OCI-LY1 (cell line): Measurements from ENCODE around the gene ARHGEF4.

ENCODE experiments used
- H2AFZ ChIP-seq: fragments of 200-600 bp; sonication (generic), shearing (Covaris generic); 2 replicates; pipeline ENCODE4 v1.6.0; 2014; ENCODE audit warnings: antibody characterized with exemption, mild to moderate bottlenecking, low read length
- H3F3A ChIP-seq: fragments of 200-600 bp; sonication (generic), shearing (Covaris generic); 2 replicates; pipeline ENCODE4 v1.6.0; 2014; ENCODE audit warnings: mild to moderate bottlenecking, antibody characterized with exemption, low read length, moderate library complexity; ENCODE audit not compliant: insufficient read depth
- H3K27ac ChIP-seq: fragments of 200-600 bp; sonication (generic); 2 replicates; pipeline ENCODE4 v1.5.1; 2014; ENCODE audit warnings: low read length, mixed run types, mild to moderate bottlenecking, low read depth; ENCODE audit not compliant: poor library complexity, severe bottlenecking
- H3K27me3 ChIP-seq: fragments of 200-600 bp; sonication (generic); 2 replicates; pipeline ENCODE4 v1.6.0; 2014; ENCODE audit warnings: antibody characterized with exemption, mild to moderate bottlenecking, low read length, moderate library complexity; ENCODE audit not compliant: insufficient read depth
- H3K36me3 ChIP-seq: fragments of 200-600 bp; sonication (generic); 2 replicates; pipeline ENCODE4 v1.6.1; 2014; ENCODE audit warnings: mild to moderate bottlenecking, antibody characterized with exemption, low read length, moderate library complexity, mixed read lengths; ENCODE audit not compliant: insufficient read depth
- H3K4me1 ChIP-seq: fragments of 200-600 bp; sonication (generic); 2 replicates; pipeline ENCODE4 v1.5.1; 2014; ENCODE audit warnings: mild to moderate bottlenecking, low read length, moderate library complexity; ENCODE audit not compliant: insufficient read depth, severe bottlenecking
- H3K4me2 ChIP-seq: fragments of 200-600 bp; sonication (generic), shearing (Covaris generic); 2 replicates; pipeline ENCODE4 v1.6.1; 2014; ENCODE audit warnings: low read length
- H3K4me3 ChIP-seq: fragments of 200-600 bp; sonication (generic); 2 replicates; pipeline ENCODE4 v1.5.1; 2014; ENCODE audit warnings: low read length, low read depth, mild to moderate bottlenecking, mixed read lengths; ENCODE audit not compliant: poor library complexity, severe bottlenecking
- H3K79me2 ChIP-seq: fragments of 200-600 bp; shearing (Covaris generic); 2 replicates; pipeline ENCODE4 v1.6.1; 2016; ENCODE audit warnings: mixed run types, low read length, mixed read lengths; ENCODE audit not compliant: insufficient read depth
- H3K9ac ChIP-seq: fragments of 200-600 bp; sonication (generic), shearing (Covaris generic); 2 replicates; pipeline ENCODE4 v1.6.1; 2014; ENCODE audit warnings: mild to moderate bottlenecking, low read length, mixed read lengths
- H3K9me2 ChIP-seq: fragments of 200-600 bp; sonication (generic), shearing (Covaris generic); 2 replicates; pipeline ENCODE4 v1.6.1; 2014; ENCODE audit warnings: low read depth, mild to moderate bottlenecking, low read length, mixed read lengths
- H3K9me3 ChIP-seq: fragments of 200-600 bp; shearing (Covaris generic); 2 replicates; pipeline ENCODE4 v1.6.1; 2014; ENCODE audit warnings: low read length, mixed read lengths
- H4K20me1 ChIP-seq: fragments of 200-600 bp; sonication (generic), shearing (Covaris generic); 2 replicates; pipeline ENCODE4 v1.6.0; 2016; ENCODE audit warnings: mild to moderate bottlenecking, low read length; ENCODE audit not compliant: insufficient read depth
- EZH2 ChIP-seq: fragments of 200-600 bp; sonication (generic), shearing (Covaris generic); IDR thresholded peaks from 2 replicates; pipeline ENCODE4 v1.8.0; 2017; ENCODE audit warnings: borderline replicate concordance, mixed run types, mild to moderate bottlenecking, antibody characterized with exemption, low read length, moderate library complexity, mixed read lengths
- TF ChIP-seq, protein P1 (sequence below): fragments of 200-600 bp; sonication (generic), shearing (Covaris generic); IDR thresholded peaks from 2 replicates; pipeline ENCODE4 v1.5.1; 2017; ENCODE audit warnings: mild to moderate bottlenecking, antibody characterized with exemption, low read length, moderate library complexity, mixed read lengths

ARHGEF4 gene

DNA sequence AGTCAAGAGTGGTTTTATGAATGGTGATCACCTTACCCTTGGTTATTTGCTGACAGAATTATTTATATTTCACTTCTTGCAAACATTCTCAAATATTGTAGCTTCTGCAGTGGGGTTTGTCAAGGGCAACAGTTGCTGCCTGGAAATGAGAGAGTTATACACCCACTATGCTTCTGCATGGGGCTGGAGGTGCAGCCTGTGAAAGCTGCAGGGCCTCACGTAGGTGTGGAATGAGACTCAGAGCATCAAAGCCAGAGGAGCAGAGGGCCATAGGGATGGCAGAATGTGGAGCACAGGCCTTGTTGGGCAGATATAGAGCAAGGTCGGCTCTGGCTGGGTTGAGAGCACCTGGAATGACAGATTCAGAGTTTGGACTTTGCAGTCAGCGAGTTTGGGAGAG is 128.2 kb downstream of the ARHGEF4 start:
- H4K20me1 ChIP-seq = no peaks in the 10 kb centered on the region
- no peak overlapping the region for H3K4me3 ChIP-seq
- TF ChIP-seq, protein P1, sequence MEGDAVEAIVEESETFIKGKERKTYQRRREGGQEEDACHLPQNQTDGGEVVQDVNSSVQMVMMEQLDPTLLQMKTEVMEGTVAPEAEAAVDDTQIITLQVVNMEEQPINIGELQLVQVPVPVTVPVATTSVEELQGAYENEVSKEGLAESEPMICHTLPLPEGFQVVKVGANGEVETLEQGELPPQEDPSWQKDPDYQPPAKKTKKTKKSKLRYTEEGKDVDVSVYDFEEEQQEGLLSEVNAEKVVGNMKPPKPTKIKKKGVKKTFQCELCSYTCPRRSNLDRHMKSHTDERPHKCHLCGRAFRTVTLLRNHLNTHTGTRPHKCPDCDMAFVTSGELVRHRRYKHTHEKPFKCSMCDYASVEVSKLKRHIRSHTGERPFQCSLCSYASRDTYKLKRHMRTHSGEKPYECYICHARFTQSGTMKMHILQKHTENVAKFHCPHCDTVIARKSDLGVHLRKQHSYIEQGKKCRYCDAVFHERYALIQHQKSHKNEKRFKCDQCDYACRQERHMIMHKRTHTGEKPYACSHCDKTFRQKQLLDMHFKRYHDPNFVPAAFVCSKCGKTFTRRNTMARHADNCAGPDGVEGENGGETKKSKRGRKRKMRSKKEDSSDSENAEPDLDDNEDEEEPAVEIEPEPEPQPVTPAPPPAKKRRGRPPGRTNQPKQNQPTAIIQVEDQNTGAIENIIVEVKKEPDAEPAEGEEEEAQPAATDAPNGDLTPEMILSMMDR = no peak
- no peak for TF ChIP-seq EZH2
- no peak overlapping the region for H3K9ac ChIP-seq
- H3K36me3 ChIP-seq = no peaks in the 10 kb centered on the region
- H3K79me2 ChIP-seq = no peaks in the 10 kb centered on the region
- no peaks in the 10 kb centered on the region for H3K4me1 ChIP-seq
- H3F3A ChIP-seq = no peaks in the 10 kb centered on the region
- no peak overlapping the region for H3K27ac ChIP-seq
- no peak overlapping the region for H2AFZ ChIP-seq
- no peak overlapping the region for H3K4me2 ChIP-seq
- H3K9me2 ChIP-seq = no peaks in the 10 kb centered on the region
- H3K9me3 ChIP-seq = no peaks in the 10 kb centered on the region
- no peaks in the 10 kb centered on the region; the same call in none of the 2 replicates for H3K27me3 ChIP-seq

DNA sequence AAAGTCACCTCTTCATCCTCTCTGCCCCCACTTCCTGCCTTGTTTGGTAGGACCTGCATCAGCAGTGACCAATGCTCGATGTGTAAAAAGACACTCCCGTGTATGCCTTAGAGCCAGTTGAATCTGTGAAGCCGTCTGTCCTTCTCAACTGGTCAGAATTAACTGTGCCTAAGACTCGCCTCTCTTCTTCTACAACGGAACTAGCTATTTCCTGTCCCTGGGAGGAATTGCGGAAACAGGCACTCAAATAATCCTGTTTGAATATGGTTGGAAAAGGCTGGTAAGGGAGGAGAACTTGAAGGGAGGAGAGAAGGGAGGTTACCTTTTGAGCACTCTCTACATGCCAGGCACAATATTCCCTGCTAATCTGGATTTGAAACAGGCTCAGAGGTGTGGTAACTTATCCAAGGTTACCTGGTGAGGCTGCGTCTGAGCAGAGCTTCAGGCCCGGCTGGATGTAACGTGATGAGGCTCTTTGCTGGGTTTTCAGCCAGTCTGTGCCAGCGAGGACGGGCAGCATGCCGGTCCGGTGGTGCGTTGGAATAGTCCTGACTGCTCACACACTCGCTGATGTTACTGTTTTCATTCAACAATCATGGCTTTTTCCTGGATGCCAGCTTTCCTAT is 129.5 kb downstream of the ARHGEF4 start:
- Histone ChIP-seq H3K79me2 (no peaks in the 10 kb centered on the region), H3K9ac (no peak overlapping the region), H3K27me3 (no peaks in the 10 kb centered on the region; the same call in 1 of the 2 replicates), H3F3A (no peaks in the 10 kb centered on the region), H3K4me3 (no peak overlapping the region), H3K9me2 (no peaks in the 10 kb centered on the region), H3K4me2 (no peak overlapping the region), H3K27ac (no peak overlapping the region), H2AFZ (no peak overlapping the region), H3K9me3 (no peaks in the 10 kb centered on the region), H3K4me1 (no peaks in the 10 kb centered on the region), H4K20me1 (no peaks in the 10 kb centered on the region), H3K36me3 (no peaks in the 10 kb centered on the region)
- TF ChIP-seq EZH2 = no peak
- TF ChIP-seq, protein P1 = no peak

DNA sequence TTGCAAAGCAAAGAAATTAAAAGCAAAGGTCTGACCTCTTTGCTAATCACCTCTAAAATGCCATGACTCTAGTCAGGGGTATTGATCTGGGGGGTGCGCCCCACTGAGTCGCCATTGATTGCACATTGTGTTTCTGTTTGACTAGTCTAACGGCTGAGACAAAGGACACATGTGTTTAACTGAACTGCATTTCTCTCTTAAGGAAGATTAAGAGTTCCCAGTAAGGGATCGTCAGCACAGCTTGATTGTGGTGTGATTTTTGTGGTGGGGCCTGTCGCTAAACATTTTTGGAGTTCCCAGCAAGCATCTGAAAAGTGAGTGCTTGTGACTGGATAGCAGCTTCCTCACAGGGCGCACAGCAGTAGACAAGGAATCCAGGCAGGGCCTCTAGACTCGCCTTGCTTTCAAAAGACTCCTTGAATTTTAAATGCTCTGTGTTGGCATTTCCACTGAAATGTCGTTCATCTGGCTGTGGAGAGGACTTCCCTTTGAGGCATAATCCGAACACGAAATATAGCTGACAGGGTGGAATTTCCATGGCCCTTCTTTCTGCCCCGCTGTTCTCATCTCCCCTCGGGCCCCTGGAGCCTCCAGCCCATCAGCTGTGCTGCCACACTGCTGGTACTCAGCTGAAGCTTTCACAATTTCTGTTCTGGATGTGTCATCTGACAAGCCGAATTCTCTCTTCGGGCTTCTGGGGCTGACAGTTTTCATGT is 130.2 kb downstream of the ARHGEF4 start:
- no peaks in the 10 kb centered on the region for H3K36me3 ChIP-seq
- H3K27ac ChIP-seq = no peak overlapping the region
- no peaks in the 10 kb centered on the region for H3F3A ChIP-seq
- H3K4me3 ChIP-seq = no peak overlapping the region
- H2AFZ ChIP-seq = no peak overlapping the region
- no peak overlapping the region for H3K4me2 ChIP-seq
- no peaks in the 10 kb centered on the region for H3K9me3 ChIP-seq
- H3K79me2 ChIP-seq = no peaks in the 10 kb centered on the region
- no peak overlapping the region for H3K9ac ChIP-seq
- no peaks in the 10 kb centered on the region for H3K9me2 ChIP-seq
- no peaks in the 10 kb centered on the region for H3K4me1 ChIP-seq
- no peak for TF ChIP-seq EZH2
- TF ChIP-seq, protein P1 = no peak
- H4K20me1 ChIP-seq = no peaks in the 10 kb centered on the region
- H3K27me3 ChIP-seq = no peaks in the 10 kb centered on the region; the same call in 1 of the 2 replicates
